ENCODE results near the gene SGCA.

DNA sequence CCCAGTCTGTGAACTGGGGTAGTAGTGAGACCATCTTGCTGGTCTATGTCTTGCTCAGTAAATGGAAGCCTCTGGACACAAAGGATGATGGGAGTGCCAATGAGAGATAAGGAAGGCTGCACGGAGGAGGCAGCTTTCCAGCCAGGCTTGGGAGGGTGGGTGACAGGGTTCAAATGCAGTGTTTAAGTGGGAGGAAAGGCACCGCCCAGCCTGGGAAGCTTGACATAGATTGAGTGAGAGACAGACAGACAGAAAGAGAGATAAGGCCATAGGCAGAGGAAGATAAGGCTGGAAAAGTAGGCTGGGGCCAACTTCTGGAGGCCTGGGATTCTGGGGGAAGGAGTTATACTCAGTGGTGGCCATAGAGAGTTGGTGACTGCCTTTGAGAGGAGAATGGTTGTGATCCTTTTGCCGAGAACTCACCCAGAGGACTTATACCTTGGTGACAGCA, 42.8 kb downstream of the SGCA start:
- TF ChIP-seq ZNF232 (CRISPR knock-in tag; IDR thresholded peaks at IDR 0.05; ENCODE audit: borderline replicate concordance) (no peak), SETDB1 (CRISPR knock-in tag; IDR thresholded peaks at IDR 0.05; ENCODE audit: borderline replicate concordance) (no peak), KAT2B (IDR thresholded peaks at IDR 0.05; ENCODE audit: borderline replicate concordance, low read depth, low read length) (no peak), SMARCC2 (IDR thresholded peaks at IDR 0.05) (no peak), GATA4 (IDR thresholded peaks at IDR 0.05; ENCODE audit: borderline replicate concordance, low read depth) (no peak), RFX3 (CRISPR knock-in tag; IDR thresholded peaks at IDR 0.05) (no peak), RNF2 (conservative IDR thresholded peaks at IDR 0.05; ENCODE audit: low read depth) (no peak)
- TF ChIP-seq, protein P1, sequence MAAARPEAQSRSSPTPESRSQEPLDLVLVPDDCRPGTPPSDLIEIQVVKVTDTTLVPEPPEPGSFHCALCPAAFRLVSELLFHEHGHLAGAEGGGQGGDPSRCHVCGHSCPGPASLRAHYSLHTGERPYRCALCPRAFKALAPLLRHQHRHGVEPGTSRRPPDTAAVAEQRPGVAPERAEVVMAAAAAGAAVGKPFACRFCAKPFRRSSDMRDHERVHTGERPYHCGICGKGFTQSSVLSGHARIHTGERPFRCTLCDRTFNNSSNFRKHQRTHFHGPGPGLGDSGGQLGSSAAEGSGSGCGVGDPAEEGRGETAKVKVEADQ (CRISPR knock-in tag; IDR thresholded peaks at IDR 0.05; ENCODE audit: borderline replicate concordance): no peak
- TF ChIP-seq, protein P2, sequence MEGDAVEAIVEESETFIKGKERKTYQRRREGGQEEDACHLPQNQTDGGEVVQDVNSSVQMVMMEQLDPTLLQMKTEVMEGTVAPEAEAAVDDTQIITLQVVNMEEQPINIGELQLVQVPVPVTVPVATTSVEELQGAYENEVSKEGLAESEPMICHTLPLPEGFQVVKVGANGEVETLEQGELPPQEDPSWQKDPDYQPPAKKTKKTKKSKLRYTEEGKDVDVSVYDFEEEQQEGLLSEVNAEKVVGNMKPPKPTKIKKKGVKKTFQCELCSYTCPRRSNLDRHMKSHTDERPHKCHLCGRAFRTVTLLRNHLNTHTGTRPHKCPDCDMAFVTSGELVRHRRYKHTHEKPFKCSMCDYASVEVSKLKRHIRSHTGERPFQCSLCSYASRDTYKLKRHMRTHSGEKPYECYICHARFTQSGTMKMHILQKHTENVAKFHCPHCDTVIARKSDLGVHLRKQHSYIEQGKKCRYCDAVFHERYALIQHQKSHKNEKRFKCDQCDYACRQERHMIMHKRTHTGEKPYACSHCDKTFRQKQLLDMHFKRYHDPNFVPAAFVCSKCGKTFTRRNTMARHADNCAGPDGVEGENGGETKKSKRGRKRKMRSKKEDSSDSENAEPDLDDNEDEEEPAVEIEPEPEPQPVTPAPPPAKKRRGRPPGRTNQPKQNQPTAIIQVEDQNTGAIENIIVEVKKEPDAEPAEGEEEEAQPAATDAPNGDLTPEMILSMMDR (CRISPR knock-in tag; IDR thresholded peaks at IDR 0.05): no peak
